Measurements from ENCODE around the gene NDUFC2.
A peak's percentile ranks its signal among the peaks of the same experiment; 100 is the strongest.

Gene NDUFC2

DNA sequence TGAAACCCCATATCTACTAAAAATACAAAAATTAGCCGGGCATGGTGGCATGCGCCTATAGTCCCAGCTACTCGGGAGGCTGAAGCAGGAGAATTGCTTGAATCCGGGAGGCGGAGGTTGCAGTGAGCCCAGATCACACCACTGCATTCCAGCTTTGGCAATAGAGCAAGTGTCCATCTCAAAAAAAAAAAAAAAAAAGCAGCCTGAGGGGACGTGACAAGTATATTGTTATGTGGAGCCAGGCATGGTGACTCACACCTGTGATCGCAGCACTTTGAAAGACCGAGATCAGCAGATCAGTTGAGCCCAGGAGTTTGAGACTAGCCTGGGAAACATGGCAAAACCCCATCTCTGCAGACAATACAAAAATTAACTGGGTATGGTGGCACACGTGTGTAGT is 51.2 kb downstream of the NDUFC2 start:
- DNase-seq = peak; percentile 33

DNA sequence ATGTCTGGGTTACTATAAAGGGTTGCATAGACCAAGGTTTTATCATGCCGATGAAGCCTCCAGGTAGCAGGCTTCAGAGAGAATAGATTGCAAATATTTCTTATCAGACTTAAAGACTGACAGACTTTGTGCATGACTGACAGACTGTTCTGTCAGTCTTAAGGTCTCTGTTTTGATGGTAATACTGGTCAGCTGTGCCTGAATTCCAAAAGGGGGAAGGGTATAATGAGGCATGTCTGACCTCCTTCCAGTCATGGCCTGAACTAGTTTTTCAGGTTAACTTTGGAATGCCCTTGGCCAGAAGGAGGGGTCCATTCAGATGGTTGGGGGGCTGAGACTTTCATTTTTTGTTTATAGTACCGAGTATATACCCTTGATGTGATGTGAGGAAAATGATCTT is 51.9 kb downstream of the NDUFC2 start:
- DNase-seq = no peak

DNA sequence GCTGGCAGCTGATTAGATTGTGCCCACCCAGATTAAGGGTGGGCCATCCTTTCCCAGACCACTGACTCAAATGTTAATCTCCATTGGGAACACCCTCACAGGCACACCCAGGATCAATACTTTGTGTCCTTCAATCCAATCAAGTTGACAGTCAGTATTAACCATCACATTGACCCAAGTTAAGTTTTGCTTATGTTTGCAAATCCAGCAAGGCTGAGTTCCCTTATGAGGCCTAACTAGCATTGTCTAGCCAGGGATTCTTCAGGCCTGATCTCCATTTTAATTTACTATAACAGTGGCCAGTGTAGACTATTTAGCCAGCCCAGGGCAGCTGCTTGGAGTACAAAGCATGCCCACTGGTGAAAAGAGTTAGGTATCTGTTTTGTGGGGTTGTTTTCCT is 54.3 kb downstream of the NDUFC2 start:
- DNase-seq = no peak

DNA sequence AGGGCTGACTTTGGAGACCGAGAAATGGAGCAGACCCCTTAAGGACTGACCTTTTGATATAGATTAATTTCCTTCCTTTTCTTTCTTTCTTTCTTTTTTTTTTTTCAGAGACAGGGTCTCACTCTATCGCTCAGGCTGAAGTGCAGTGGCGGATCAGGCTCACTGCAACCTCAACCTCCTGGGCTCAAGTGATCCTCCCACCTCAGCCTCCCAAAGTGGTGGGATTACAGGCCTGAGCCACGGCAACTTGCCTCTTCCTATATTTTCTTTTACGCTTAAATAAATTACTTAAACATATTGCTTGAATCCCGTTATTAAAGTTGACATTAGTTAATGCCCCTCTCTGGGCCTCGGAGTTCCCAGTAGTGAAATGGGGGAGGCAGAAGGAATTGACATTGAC is 56.2 kb downstream of the NDUFC2 start:
- no peak for DNase-seq

DNA sequence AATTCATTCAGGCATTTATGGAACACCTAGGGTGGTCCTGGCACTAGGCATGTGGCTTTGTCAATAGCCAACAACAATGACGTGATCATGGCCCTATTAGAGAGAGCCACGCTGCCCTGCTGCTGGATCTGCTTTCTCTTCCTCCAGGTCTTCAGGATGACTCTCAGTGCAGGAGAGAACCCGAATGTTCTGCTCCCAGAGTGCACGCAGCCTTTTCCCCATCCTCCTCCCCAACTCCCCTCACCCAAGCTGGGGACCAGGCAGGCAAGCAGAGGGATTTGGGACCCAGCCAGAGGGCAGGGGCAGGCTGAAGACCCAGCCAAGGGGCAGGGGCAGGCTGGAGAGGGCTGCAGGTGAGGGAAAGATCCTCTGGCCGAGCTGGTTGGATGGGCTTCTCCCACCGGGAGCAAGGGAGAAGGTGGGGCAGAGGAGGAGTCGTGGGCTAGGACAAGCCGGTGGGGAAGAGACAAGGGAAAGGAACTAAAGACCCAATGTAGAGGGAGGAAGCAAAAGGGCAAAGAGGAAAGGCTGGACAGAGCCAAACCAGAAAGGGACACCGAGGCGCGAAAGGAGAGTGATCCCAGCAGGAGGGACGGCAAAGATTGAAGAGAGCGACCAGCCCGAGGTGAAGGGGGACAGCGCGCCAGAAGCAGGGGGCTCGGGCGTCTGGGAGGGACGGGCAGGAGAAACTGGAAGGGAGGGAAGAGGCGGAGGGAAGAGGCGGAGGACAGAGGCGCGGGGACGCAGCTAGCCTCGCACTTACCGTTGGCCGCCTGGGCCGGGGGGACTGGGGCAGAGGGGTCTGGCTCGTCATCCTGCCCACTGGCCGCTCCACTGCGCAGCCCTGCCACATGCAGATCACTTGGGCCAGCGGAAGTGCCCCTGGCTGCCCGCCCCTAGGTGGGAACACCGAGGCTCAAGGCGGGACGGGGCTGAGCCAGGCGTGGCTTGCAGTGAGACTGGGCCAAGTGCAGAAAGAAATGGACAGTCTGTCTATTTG is 57.0 kb downstream of the NDUFC2 start, which contains the start of gene KCTD14:
Gene KCTD14, minus strand, starts transcription at position 880 of the 1,000 bp plus-strand sequence. Its CDS starts 27 bp downstream, at position 853.
- peak; percentile 76 for DNase-seq

DNA sequence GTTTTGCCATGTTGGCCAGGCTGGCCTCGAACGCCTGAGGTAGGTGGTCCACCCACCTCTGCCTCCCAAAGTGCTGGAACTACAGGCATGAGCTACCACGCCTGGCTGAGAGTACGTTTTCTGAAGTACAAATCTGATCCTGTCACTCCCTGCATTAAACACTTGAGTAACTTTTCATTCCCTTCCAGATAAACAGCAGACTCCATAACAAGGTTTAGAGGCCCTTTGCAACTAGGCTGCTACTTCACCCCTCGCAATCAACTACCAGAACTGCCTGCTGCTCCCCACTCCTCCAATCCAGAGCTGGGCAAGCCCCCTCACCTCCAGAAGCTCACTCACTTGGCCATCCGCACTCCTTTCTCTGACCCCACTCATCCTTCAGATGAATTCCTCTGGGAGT is 58.1 kb downstream of the NDUFC2 start:
- no peak for DNase-seq

DNA sequence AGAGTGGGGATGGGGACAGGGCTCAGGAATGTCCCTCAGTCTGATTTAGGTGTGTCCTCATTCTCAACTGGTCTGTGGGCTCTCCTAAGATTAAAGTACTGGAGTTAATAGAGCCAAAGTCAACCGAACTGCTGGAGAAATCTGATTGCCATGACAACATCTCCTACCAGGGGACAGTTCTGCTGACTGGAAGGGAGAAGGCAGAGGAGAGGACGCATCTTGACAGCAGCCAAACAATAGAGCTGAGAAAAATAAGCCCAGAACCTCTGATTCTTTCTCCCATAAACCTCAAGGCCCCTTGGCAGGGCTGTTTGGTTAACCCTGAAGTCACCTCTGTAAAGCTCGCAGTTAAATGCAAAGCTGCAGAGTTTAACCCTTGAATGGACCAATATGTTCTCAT is 59.4 kb downstream of the NDUFC2 start:
- no peak for DNase-seq

DNA sequence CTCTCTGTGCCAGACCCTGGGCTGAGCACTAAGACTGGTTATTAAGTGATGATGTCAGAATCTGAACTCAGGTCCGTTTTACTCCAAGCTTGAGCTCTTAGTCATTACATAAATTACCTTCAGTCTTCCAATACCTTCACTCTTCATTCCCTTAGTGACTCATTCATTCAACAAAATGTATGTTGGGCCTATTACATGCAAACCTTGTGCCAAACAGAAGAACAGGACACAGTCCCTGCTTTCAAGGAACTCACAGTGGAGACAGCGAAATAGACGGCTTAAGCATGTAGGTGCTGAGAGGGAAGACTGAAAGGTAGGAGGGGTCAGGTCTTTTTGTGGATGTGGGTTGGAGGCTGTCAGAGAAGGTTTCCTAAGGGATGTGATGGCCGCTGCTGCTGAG is 59.9 kb downstream of the NDUFC2 start:
- DNase-seq = no peak
